ENCODE measurements around the gene PES1.

PES1 gene

GRCh38 chr22:30600921-30601320 lies 9.2 kb upstream of the PES1 start:
- WGBS (ENCODE audit: extremely low coverage, insufficient coverage, insufficient read length), result no CpG with 5 or more reads among the region's 3 CpGs
- H3K9me3 ChIP-seq (ENCODE audit: insufficient read depth, low read depth, low read length), result no peaks in the 10 kb centered on the region
- H2BK5ac ChIP-seq (ENCODE audit: low read depth, low read length, poor library complexity), result no peak overlapping the region
- H4K8ac ChIP-seq (ENCODE audit: low read depth, low read length), result no peak overlapping the region
- no peak overlapping the region for H3K4ac ChIP-seq (ENCODE audit: low read depth, low read length)
- no peak overlapping the region for H3K14ac ChIP-seq (ENCODE audit: low read length)
- H3K9ac ChIP-seq (ENCODE audit: low read length), result no peak overlapping the region
- H2BK120ac ChIP-seq (ENCODE audit: insufficient read depth, low read length, poor library complexity), result no peak overlapping the region
- H2BK12ac ChIP-seq (ENCODE audit: low read length), result no peak overlapping the region
- no peak overlapping the region for H3K18ac ChIP-seq (ENCODE audit: low read length)
- no peaks in the 10 kb centered on the region for H3K27me3 ChIP-seq (ENCODE audit: insufficient read depth, low read length)
- DNase-seq, result no peak
- no peaks in the 10 kb centered on the region for H3K4me1 ChIP-seq (ENCODE audit: control insufficient read depth in 1 of 2, insufficient read depth in 2 of 2, low read length in 2 of 2)
- no peaks in the 10 kb centered on the region for H3K79me1 ChIP-seq (ENCODE audit: low read length)
- no peak overlapping the region for H4K12ac ChIP-seq (ENCODE audit: low read depth, low read length)
- H4K91ac ChIP-seq (ENCODE audit: low read depth, low read length), result no peak overlapping the region
- no peak overlapping the region for H3K27ac ChIP-seq (ENCODE audit: low read depth, low read length)
- no peaks in the 10 kb centered on the region for H3K36me3 ChIP-seq (ENCODE audit: control insufficient read depth in 1 of 2, insufficient read depth in 2 of 2, low read length in 2 of 2)
- H2AFZ ChIP-seq (ENCODE audit: insufficient read depth, low read length, poor library complexity), result no peak overlapping the region
- H3K23ac ChIP-seq (ENCODE audit: low read length), result no peak overlapping the region
- H3K4me3 ChIP-seq (ENCODE audit: low read depth, low read length), result no peak overlapping the region
- H3K4me2 ChIP-seq (ENCODE audit: low read length), result no peak overlapping the region
- no peaks in the 10 kb centered on the region for H3K79me2 ChIP-seq (ENCODE audit: control insufficient read depth, insufficient read depth, low read length, poor library complexity)
- no peak overlapping the region for H2AK5ac ChIP-seq (ENCODE audit: low read length)

- no peaks in the 10 kb centered on the region for H3K79me2 ChIP-seq (ENCODE audit: control insufficient read depth, insufficient read depth, low read length, poor library complexity)
- no peak overlapping the region for H2BK5ac ChIP-seq (ENCODE audit: low read depth, low read length, poor library complexity)
- no peak overlapping the region for H3K4me3 ChIP-seq (ENCODE audit: low read depth, low read length)
- H3K23ac ChIP-seq (ENCODE audit: low read length), result no peak overlapping the region
- no peak overlapping the region for H2AK5ac ChIP-seq (ENCODE audit: low read length)
- H3K4ac ChIP-seq (ENCODE audit: low read depth, low read length), result no peak overlapping the region
- no peak overlapping the region for H4K91ac ChIP-seq (ENCODE audit: low read depth, low read length)
- H2AFZ ChIP-seq (ENCODE audit: insufficient read depth, low read length, poor library complexity), result no peak overlapping the region
- no peak overlapping the region for H3K9ac ChIP-seq (ENCODE audit: low read length)
- no peaks in the 10 kb centered on the region for H3K4me1 ChIP-seq (ENCODE audit: control insufficient read depth in 1 of 2, insufficient read depth in 2 of 2, low read length in 2 of 2)
- no peak overlapping the region for H4K12ac ChIP-seq (ENCODE audit: low read depth, low read length)
- no peak overlapping the region for H3K18ac ChIP-seq (ENCODE audit: low read length)
- no peak overlapping the region for H3K4me2 ChIP-seq (ENCODE audit: low read length)
- WGBS (ENCODE audit: extremely low coverage, insufficient coverage, insufficient read length), result no CpG with 5 or more reads among the region's 3 CpGs
- no peaks in the 10 kb centered on the region for H3K9me3 ChIP-seq (ENCODE audit: insufficient read depth, low read depth, low read length)
- no peak for DNase-seq
- no peak overlapping the region for H2BK12ac ChIP-seq (ENCODE audit: low read length)
- H4K8ac ChIP-seq (ENCODE audit: low read depth, low read length), result no peak overlapping the region
- no peaks in the 10 kb centered on the region for H3K36me3 ChIP-seq (ENCODE audit: control insufficient read depth in 1 of 2, insufficient read depth in 2 of 2, low read length in 2 of 2)
- H3K27me3 ChIP-seq (ENCODE audit: insufficient read depth, low read length), result no peaks in the 10 kb centered on the region
- H3K14ac ChIP-seq (ENCODE audit: low read length), result no peak overlapping the region
- no peak overlapping the region for H2BK120ac ChIP-seq (ENCODE audit: insufficient read depth, low read length, poor library complexity)
- no peaks in the 10 kb centered on the region for H3K79me1 ChIP-seq (ENCODE audit: low read length)
- H3K27ac ChIP-seq (ENCODE audit: low read depth, low read length), result no peak overlapping the region
These were observed 7.3 kb upstream of the PES1 start for GRCh38 chr22:30598986-30599385.

- H2AK5ac ChIP-seq (ENCODE audit: low read length), result no peak overlapping the region
- H3K4me1 ChIP-seq (ENCODE audit: control insufficient read depth in 1 of 2, insufficient read depth in 2 of 2, low read length in 2 of 2), result no peaks in the 10 kb centered on the region
- no peak overlapping the region for H3K23ac ChIP-seq (ENCODE audit: low read length)
- no peak overlapping the region for H3K4me3 ChIP-seq (ENCODE audit: low read depth, low read length)
- H2BK120ac ChIP-seq (ENCODE audit: insufficient read depth, low read length, poor library complexity), result no peak overlapping the region
- H3K27me3 ChIP-seq (ENCODE audit: insufficient read depth, low read length), result no peaks in the 10 kb centered on the region
- H3K9me3 ChIP-seq (ENCODE audit: insufficient read depth, low read depth, low read length), result no peaks in the 10 kb centered on the region
- H3K9ac ChIP-seq (ENCODE audit: low read length), result no peak overlapping the region
- H4K91ac ChIP-seq (ENCODE audit: low read depth, low read length), result no peak overlapping the region
- H3K36me3 ChIP-seq (ENCODE audit: control insufficient read depth in 1 of 2, insufficient read depth in 2 of 2, low read length in 2 of 2), result no peaks in the 10 kb centered on the region
- H3K79me1 ChIP-seq (ENCODE audit: low read length), result no peaks in the 10 kb centered on the region
- H3K4me2 ChIP-seq (ENCODE audit: low read length), result no peak overlapping the region
- no peak overlapping the region for H2AFZ ChIP-seq (ENCODE audit: insufficient read depth, low read length, poor library complexity)
- H3K4ac ChIP-seq (ENCODE audit: low read depth, low read length), result no peak overlapping the region
- no peak overlapping the region for H3K14ac ChIP-seq (ENCODE audit: low read length)
- H3K18ac ChIP-seq (ENCODE audit: low read length), result no peak overlapping the region
- no CpG with 5 or more reads among the region's 29 CpGs for WGBS (ENCODE audit: extremely low coverage, insufficient coverage, insufficient read length)
- no peak overlapping the region for H2BK12ac ChIP-seq (ENCODE audit: low read length)
- no peak for DNase-seq
- no peak overlapping the region for H4K12ac ChIP-seq (ENCODE audit: low read depth, low read length)
- no peak overlapping the region for H3K27ac ChIP-seq (ENCODE audit: low read depth, low read length)
- H4K8ac ChIP-seq (ENCODE audit: low read depth, low read length), result no peak overlapping the region
- H2BK5ac ChIP-seq (ENCODE audit: low read depth, low read length, poor library complexity), result no peak overlapping the region
- H3K79me2 ChIP-seq (ENCODE audit: control insufficient read depth, insufficient read depth, low read length, poor library complexity), result no peaks in the 10 kb centered on the region
These were observed 5.2 kb upstream of the PES1 start for GRCh38 chr22:30596886-30597285.

- Histone ChIP-seq H3K4me3 (ENCODE audit: low read depth, low read length) (no peak overlapping the region), H3K23ac (ENCODE audit: low read length) (no peak overlapping the region), H3K36me3 (ENCODE audit: control insufficient read depth in 1 of 2, insufficient read depth in 2 of 2, low read length in 2 of 2) (no peaks in the 10 kb centered on the region), H3K9me3 (ENCODE audit: insufficient read depth, low read depth, low read length) (no peaks in the 10 kb centered on the region), H2BK120ac (ENCODE audit: insufficient read depth, low read length, poor library complexity) (no peak overlapping the region), H4K12ac (ENCODE audit: low read depth, low read length) (no peak overlapping the region), H4K91ac (ENCODE audit: low read depth, low read length) (no peak overlapping the region), H3K14ac (ENCODE audit: low read length) (no peak overlapping the region), H3K4me2 (ENCODE audit: low read length) (no peak overlapping the region), H2AK5ac (ENCODE audit: low read length) (no peak overlapping the region), H3K18ac (ENCODE audit: low read length) (no peak overlapping the region), H3K9ac (ENCODE audit: low read length) (no peak overlapping the region), H3K27me3 (ENCODE audit: insufficient read depth, low read length) (no peaks in the 10 kb centered on the region), H4K8ac (ENCODE audit: low read depth, low read length) (no peak overlapping the region), H3K79me1 (ENCODE audit: low read length) (no peaks in the 10 kb centered on the region), H2AFZ (ENCODE audit: insufficient read depth, low read length, poor library complexity) (no peak overlapping the region), H3K4me1 (ENCODE audit: control insufficient read depth in 1 of 2, insufficient read depth in 2 of 2, low read length in 2 of 2) (peaks cover 0 to under 1% of the 10 kb centered on the region in 2 experiments), H3K27ac (ENCODE audit: low read depth, low read length) (no peak overlapping the region), H2BK5ac (ENCODE audit: low read depth, low read length, poor library complexity) (no peak overlapping the region), H3K4ac (ENCODE audit: low read depth, low read length) (no peak overlapping the region), H2BK12ac (ENCODE audit: low read length) (no peak overlapping the region), H3K79me2 (ENCODE audit: control insufficient read depth, insufficient read depth, low read length, poor library complexity) (peaks cover 3% of the 10 kb centered on the region)
- no CpG with 5 or more reads among the region's 2 CpGs for WGBS (ENCODE audit: extremely low coverage, insufficient coverage, insufficient read length)
- DNase-seq, result no peak
These were observed 4.5 kb upstream of the PES1 start for GRCh38 chr22:30596199-30596598.

All from trophoblast cell (in vitro differentiated cells and primary cell).